ENCODE data around the gene PCGF1.

PCGF1 gene

DNA sequence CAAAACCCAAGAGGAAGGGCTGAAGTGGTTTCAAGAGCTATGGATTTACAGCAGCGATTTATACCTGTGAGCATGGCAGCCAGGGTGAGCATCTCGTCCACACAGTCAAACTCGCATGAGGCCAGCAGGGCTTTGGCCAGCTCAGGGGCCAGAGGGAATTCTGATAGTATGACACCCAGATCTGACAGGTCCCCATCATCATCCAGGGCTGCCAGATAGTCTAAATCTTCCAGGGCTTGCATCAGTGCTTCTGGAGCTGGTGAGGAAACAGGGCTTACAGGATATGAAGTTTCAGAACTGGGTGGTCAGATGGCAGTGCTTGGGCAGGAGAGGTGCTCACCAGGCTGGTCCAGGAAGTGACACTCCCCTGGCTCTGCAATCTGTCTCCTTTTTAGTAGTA is 15.0 kb upstream of the PCGF1 start:
- no peak overlapping the region for H3K27ac ChIP-seq
- H3K27me3 ChIP-seq: peaks cover 59% of the 10 kb centered on the region
- no peak for TF ChIP-seq CTCF (IDR thresholded peaks at IDR 0.05)
- H3K4me1 ChIP-seq (ENCODE audit: control insufficient read depth in 1 of 2, insufficient read depth in 1 of 2, low read depth in 1 of 2, low read length in 1 of 2): no peaks in the 10 kb centered on the region
- no peaks in the 10 kb centered on the region for H3K9me3 ChIP-seq
- H3K4me3 ChIP-seq (ENCODE audit: low read depth in 1 of 2, low read length in 1 of 2): no peak overlapping the region
- peaks cover 19% of the 10 kb centered on the region for H3K36me3 ChIP-seq

DNA sequence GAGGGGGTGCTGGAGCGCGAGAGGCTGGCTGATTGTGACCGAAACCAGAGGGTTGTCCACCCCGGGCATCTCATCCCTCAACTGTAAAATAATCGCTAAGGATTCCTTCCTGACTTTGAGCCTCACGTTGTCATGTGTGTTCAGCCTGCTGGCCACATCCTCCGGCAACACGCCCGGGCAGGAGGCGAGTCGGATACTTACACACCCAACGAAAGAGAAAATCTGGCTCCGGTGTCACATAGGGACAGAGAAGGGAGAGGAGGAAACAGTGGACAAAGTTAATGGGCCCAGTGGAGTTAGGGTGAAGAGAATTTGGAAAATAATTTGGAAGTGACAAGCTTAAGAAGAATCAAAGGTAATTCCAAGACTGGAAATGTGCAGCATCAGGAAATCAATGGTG is 9.2 kb upstream of the PCGF1 start:
- peaks cover 100% of the 10 kb centered on the region for H3K27me3 ChIP-seq

GRCh38 chr2:74515981-74516633 is 8.6 kb upstream of the PCGF1 start:
- peak overlapping the region; percentile 54 to 66 for H3K4me3 ChIP-seq (ENCODE audit: low read depth in 1 of 2, low read length in 1 of 2)
- no peak for TF ChIP-seq CTCF (IDR thresholded peaks at IDR 0.05)
- H3K27ac ChIP-seq: no peak overlapping the region
- no peaks in the 10 kb centered on the region for H3K9me3 ChIP-seq
- peaks cover 29 to 32% of the 10 kb centered on the region in 2 experiments for H3K4me1 ChIP-seq (ENCODE audit: control insufficient read depth in 1 of 2, insufficient read depth in 1 of 2, low read depth in 1 of 2, low read length in 1 of 2)
- H3K36me3 ChIP-seq: no peaks in the 10 kb centered on the region
- H3K27me3 ChIP-seq: peaks cover 100% of the 10 kb centered on the region

More for the DNA sequence above, 9.2 kb upstream of the PCGF1 start:
- Histone ChIP-seq H3K27ac (no peak overlapping the region), H3K4me1 (ENCODE audit: control insufficient read depth in 1 of 2, insufficient read depth in 1 of 2, low read depth in 1 of 2, low read length in 1 of 2) (peaks cover 29 to 32% of the 10 kb centered on the region in 2 experiments), H3K36me3 (no peaks in the 10 kb centered on the region), H3K9me3 (no peaks in the 10 kb centered on the region), H3K4me3 (ENCODE audit: low read depth in 1 of 2, low read length in 1 of 2) (peak overlapping the region; percentile 54 to 66)
- no peak for TF ChIP-seq CTCF (IDR thresholded peaks at IDR 0.05)

GRCh38 chr2:74515271-74515980 is 7.9 kb upstream of the PCGF1 start:
- Histone ChIP-seq H3K27me3 (peaks cover 100% of the 10 kb centered on the region), H3K36me3 (no peaks in the 10 kb centered on the region), H3K9me3 (no peaks in the 10 kb centered on the region), H3K27ac (no peak overlapping the region), H3K4me3 (ENCODE audit: low read depth in 1 of 2, low read length in 1 of 2) (peak overlapping the region; percentile 54 to 66), H3K4me1 (ENCODE audit: control insufficient read depth in 1 of 2, insufficient read depth in 1 of 2, low read depth in 1 of 2, low read length in 1 of 2) (peaks cover 29 to 32% of the 10 kb centered on the region in 2 experiments)
- no peak for TF ChIP-seq CTCF (IDR thresholded peaks at IDR 0.05)

DNA sequence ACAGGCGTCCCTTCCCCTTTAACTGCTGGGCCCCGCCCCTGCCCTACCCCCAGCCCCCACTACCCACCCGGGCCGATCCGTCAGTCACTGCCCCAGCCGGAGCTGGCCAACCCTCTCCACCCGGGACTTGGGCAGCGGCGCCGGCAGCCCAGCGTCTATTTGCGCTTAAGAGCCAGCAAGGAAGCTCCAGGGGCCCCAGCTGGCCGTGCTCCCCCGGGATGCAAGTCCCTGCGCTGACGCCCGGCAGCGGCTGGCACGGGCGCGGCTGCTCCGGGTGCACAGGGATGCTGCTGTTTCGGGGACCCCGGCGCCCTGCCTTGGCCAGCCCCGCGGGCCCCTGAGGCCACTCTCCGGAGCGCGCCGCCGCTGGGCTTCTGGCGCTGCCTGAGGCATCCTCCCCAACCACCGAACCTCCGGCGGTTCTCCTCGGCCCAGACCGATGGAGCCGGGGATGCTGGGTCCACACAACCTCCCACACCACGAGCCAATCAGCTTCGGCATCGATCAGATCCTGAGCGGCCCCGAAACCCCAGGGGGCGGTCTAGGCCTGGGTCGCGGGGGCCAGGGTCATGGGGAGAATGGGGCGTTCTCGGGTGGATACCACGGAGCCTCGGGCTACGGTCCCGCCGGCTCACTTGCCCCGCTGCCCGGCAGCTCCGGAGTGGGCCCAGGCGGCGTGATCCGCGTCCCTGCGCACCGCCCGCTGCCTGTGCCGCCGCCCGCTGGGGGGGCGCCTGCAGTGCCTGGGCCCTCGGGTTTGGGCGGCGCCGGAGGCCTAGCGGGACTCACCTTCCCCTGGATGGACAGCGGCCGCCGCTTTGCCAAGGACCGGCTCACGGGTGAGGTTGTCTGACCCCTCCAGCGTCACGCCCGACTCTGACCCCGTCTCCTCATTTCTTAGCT is 7.1 kb upstream of the PCGF1 start, which contains the start of gene TLX2:
Gene TLX2, plus strand, starts transcription at position 83 of the 903 bp plus-strand sequence. Its CDS starts 357 bp downstream, at position 440.
- Histone ChIP-seq H3K27ac (no peak within 1 kb of the TSS), H3K36me3 (no peaks in the 10 kb centered on the region), H3K9me3 (no peaks in the 10 kb centered on the region), H3K4me1 (ENCODE audit: control insufficient read depth in 1 of 2, insufficient read depth in 1 of 2, low read depth in 1 of 2, low read length in 1 of 2) (peaks cover 29 to 32% of the 10 kb centered on the region in 2 experiments), H3K27me3 (peaks cover 100% of the 10 kb centered on the region), H3K4me3 (ENCODE audit: low read depth in 1 of 2, low read length in 1 of 2) (peak within 1 kb of the TSS in 1 of 2 experiments; percentile 66)
- no peak for TF ChIP-seq CTCF (IDR thresholded peaks at IDR 0.05)

All from neutrophil (primary cell).